Measurements from ENCODE around the gene DNAJA4.

DNAJA4 gene

DNA sequence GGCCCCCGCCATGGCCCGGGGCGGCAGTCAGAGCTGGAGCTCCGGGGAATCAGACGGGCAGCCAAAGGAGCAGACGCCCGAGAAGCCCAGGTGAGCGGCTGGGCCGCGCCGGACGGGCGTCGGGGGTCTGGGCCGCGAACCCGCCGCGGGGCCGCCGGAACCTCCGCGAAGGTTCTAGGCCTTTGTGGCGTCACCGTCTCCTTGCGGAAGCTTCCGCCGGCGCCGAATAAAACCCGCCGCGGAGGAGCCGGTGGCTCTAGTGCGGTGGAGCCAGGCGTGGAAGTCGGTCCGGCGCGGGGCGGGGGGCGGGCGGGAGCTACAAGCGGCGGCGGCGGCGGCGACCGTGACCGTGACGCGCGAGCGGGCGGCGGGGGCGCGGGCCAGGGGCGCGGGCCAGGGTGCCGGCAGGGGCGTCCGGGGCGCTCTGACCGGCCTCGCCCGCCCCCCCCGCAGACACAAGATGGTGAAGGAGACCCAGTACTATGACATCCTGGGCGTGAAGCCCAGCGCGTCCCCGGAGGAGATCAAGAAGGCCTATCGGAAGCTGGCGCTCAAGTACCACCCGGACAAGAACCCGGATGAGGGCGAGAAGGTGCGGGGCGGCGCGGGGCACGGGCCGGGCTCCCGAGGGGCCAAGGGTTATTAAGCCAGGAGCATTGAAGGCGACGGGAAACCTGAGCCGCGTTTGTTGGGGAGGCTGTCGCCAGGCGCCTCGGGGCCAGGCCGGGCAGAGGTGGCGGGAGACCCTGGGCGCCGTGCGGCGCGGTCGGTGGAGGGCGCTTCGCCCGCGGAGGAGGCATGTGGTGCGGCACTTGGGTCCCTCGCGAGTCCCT is at the start of gene DNAJA4:
Gene DNAJA4, plus strand, starts transcription at position 259 of the 833 bp plus-strand sequence. Its CDS starts 202 bp downstream, at position 461.
- DNase-seq: no peak

GRCh38 chr15:78216276-78217104 is 47.9 kb upstream of the DNAJA4 start:
- no peak for DNase-seq

DNA sequence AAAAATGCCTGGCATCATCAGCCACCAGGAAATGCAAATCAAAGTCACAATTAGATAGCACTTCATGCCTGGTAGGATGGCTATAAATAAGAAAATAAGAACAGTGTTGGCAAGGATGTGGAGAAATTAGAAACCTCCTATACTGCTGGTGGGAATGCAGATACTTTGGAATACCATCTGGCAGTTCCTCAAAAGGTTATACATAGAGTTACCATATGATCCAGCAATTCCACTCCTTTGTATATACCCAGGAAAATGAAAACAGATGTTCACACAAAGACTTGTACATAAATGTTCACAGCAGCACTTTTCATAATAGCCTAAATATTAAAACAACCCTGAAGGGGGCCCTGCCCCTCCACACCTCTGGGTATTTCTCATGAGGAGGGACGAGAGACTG is 43.6 kb upstream of the DNAJA4 start:
- no peak for DNase-seq

- no peak for DNase-seq
Measured at GRCh38 chr15:78222745-78223395, 41.5 kb upstream of the DNAJA4 start.

GRCh38 chr15:78223396-78224022 is 40.9 kb upstream of the DNAJA4 start:
- no peak for DNase-seq

DNA sequence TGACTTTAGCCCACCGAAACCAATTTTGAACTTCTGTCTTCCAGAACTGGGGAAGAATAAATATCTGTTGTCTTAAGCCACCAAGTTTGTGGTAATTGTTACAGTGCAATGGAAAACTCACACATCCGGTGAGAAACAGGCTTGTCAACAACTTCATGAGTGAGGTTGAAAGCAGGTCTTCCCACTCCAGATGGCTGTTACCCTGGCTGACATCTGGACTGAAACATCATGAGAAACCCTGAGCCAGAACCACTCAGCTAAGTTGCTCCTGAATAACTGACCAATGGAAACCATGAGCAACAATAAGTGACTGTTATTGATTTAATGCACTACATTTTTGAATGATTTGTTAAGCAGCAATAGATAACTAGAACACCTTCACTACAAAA is 40.3 kb upstream of the DNAJA4 start:
- DNase-seq: no peak

DNA sequence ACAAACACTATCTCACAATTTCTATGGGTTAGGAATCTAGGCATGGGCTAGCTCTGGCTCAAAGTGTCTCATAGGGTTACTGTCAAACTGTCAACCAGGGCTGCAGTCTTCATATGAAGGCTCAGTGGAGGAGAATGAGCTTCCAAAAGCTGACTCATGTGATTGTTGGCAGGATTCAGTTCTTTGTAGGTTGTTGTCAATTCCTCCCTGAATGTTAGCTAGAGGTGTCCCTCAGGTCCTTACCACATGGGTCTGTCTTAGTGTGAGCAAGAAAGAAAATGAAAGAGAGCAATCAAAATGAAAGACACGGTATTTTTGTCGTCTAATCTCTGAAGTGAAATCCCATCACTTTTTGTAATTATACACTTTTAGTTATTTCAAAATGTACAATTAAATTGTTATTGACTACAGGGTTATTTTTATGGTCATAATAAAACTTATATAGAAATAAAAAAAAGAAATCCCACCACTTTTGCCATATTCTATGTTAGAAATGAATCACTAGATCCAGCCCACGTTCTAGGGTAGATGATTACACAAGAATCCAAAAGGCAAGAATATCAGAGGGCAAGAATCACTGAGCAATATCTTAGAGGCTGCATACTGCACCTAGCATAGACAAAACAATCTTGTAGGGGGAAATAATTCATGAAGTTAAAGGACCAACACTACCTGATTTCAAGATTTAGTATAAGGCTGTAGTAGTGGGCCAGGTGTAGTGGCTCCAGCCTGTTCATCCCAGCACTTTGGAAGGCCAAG is 38.4 kb upstream of the DNAJA4 start:
- no peak for DNase-seq

- DNase-seq: no peak
Measured at GRCh38 chr15:78228356-78228996, 35.9 kb upstream of the DNAJA4 start.

- DNase-seq: no peak
Measured at GRCh38 chr15:78229431-78230406, 34.6 kb upstream of the DNAJA4 start.

- DNase-seq: no peak
Measured at GRCh38 chr15:78232951-78233350, 31.4 kb upstream of the DNAJA4 start.

- DNase-seq: no peak
Measured at GRCh38 chr15:78233496-78233895, 30.9 kb upstream of the DNAJA4 start.

DNA sequence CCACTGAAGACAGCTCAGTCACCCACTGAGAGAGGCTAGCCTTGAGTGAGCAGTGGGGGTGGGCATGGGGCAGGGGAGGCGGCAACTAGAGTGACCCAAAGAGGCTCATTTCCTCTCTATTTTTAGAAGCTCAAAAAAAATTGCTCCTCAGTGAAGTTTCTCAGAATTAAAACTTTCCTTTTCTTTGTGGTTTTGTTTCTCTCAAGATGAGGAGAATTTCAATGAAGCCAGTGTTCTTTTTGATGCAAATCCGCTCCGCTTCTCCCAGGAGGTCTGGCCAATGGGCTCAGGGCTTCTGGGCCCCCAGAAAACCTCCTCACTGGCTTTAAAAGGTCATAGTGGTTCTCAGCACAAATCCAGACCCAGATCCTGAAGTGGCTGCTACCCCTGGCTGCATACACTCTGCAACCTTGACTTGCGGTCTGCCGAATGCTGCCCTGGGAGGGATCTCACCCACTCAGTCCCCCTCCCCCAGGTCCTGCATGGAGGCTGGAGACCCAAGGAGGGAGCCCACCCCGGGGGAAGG is 29.8 kb upstream of the DNAJA4 start, which contains the start of gene ACSBG1:
Gene ACSBG1, minus strand, starts transcription at position 51 of the 526 bp plus-strand sequence. CDS start 64 bp downstream, outside the sequence.
- DNase-seq: no peak

- DNase-seq: no peak
Measured at GRCh38 chr15:78236491-78236890, 27.9 kb upstream of the DNAJA4 start.

GRCh38 chr15:78237146-78237545 is 27.2 kb upstream of the DNAJA4 start:
- no peak for DNase-seq

DNA sequence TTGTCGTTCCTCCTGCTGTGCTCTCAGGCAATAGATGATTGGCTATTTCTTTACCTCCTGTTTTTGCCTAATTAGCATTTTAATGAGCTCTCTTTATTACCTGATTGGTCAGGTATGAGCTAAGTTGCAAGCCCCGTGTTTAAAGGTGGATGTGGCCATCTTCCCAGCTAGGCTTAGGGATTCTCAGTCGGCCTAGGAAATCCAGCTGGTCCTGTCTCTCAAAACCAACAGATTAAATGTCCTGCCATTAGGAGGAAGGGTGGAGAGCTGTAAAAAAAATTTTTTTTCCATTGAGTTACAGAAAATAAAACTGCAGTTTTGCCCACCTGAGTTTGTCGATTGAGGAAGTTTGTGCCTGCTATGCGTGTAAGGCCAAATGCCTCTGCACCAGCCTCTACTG is 24.6 kb upstream of the DNAJA4 start:
- DNase-seq: no peak

GRCh38 chr15:78241017-78241416 is 23.3 kb upstream of the DNAJA4 start:
- peak in 1 of 2 experiments; percentile 17 for DNase-seq

DNA sequence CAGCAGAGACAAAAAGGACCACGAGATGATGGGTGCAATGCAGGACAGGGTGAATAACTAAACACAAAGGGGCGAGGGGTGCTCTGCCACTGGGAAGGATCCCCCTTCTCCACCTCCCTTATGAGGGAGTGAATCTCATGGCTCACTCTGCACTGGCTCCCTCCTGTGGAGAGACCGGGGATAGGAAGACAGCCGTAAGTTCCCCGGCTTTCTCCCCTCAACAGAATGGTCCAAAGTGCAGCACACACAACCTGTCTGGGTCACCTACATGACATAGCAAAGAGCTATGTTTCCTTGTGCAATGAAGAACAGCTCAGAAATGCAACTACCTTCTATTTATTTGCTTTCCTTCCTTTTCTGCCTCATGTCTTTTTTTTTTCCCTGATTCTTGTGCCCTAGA is 22.2 kb upstream of the DNAJA4 start:
- DNase-seq: no peak

DNA sequence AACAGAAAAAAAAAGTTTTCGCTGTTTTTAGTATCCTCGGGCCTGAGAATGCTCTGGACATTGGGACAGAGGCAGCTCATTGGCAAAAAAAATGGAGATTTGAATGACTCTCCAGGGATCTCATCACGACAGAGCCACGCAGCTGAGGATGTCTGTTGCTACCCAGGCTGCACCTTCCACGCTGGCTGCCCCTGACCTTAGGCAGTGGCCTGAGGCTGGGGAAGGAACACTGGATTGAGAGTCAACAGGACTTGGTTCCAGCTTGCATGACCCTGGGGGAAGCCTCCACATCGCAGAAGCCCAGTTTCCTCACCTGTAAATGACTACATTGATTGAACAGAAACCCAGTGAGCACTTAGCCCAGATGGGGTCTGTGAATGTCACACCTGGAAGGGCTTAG is 21.3 kb upstream of the DNAJA4 start:
- DNase-seq: no peak

- no peak for DNase-seq
Measured at GRCh38 chr15:78243491-78243941, 20.8 kb upstream of the DNAJA4 start.

GRCh38 chr15:78244101-78244500 is 20.3 kb upstream of the DNAJA4 start:
- DNase-seq: no peak

All from cerebellar nuclear complex (tissue), 1 donor.